ENCODE results near the gene PDE6H. TPM values are rescaled to one million over a fixed set of nuclear protein-coding genes. Genes with fewer than 3 reads are reported as not detected.

Gene PDE6H
- not detected in 2 replicates for total RNA-seq (2014; rRNA removed; shearing (Covaris generic))
- not detected in 2 replicates for polyA plus RNA-seq (2015; cell fraction: cytosol; rRNA removed)
- not detected in 2 replicates for polyA plus RNA-seq (2015; cell fraction: nucleus; rRNA removed)

DNA sequence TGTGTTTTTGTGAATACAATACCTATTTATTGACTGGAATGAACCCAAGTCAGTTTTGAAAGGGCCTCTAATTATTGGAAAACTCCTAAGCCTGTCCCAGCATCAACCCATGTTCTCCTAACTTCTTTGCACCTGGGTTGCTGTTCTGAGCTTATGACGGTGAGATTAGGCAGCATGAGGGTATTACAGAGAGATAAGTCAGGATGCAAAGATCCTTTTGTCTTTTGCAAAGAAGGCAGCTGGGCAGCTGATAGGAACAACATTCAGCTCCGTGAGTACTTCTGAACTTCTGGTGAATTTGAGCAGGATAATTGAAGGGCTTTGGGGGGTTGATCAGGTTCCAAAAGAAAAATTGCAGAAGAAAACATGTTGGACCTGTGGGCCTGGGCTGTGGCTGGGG is at the start of gene PDE6H:
TSS of gene PDE6H (plus strand) at position 227 of the 400 bp plus-strand sequence. CDS start 4,971 bp downstream, outside the sequence.
- no peak for DNase-seq (ENCODE audit: low read depth)

DNA sequence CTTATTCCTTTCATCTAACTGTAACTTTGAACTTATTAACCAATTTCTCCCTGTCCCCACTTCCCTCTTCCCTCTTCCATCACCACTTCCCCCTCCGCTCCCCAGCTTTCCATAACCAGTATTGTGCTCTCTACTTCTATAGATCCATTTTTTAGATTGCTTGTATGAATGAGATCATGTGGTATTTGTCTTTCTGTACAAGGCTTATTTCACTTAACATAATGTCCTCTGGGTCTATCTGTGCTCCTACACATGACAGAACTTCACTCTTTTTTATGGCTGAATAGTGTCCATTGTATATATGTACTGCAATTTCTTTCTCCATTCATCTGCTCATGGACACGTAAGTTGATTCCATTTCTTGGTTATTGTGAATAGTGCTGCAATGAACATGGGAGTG is 48.9 kb upstream of the PDE6H start:
- DNase-seq (ENCODE audit: low read depth), result peak; percentile 6

DNA sequence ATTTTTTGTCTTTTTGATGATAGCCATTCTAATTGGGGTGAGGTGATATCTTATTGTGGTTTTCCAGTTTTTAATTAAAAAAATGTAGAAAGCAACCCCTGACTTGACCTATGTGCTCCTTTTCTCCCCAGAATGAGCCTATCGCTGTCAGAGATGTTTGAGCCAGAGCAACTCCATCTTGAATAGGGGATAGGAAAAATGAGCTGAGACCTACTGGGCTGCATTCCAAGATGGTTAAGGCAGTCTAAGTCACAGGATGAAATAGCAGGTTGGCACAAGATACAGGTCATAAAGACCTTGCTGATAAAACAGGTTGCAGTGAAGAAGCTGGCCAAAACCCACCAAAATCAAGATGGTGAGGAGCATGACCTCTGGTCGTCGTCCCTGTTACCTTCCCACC is 48.3 kb upstream of the PDE6H start:
- no peak for DNase-seq (ENCODE audit: low read depth)

DNA sequence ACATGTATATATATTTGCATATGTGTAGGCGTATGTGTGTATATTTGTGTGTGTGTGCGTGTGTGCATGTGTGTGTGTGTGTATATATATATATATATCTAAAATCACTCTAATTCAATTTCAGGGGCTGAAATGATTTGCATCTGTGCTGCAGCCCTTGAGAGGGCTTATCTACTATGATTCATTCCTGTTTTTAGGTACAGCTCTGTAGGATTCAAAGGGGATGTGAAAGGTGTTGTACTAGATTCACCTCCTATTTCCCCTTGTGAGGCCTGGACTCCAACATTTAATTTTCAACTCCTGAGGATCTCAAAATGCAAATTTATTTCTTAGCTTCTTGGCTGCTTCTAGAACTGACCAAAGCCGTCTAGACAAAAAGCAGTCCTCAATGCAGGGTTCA is 45.6 kb upstream of the PDE6H start:
- DNase-seq (ENCODE audit: low read depth), result no peak

DNA sequence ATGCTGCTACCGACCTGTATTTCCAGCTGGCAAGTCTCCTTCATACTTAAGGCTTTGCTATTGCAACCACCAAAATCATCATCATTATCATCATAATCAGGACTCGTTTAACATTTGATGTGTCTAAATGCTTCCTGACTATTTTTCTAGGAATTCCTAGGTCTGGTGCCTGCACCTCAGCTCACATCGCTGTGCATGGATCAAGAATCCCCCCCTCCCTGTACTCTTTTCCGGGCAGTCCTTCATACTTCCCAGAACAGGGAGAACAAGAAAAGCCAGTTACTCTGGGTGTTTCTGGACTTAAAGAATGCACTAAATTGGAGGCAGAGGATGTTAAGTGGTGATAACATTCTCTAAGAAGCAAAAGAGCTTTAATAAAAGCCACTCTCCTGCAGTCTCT is 43.9 kb upstream of the PDE6H start:
- DNase-seq (ENCODE audit: low read depth), result no peak

DNA sequence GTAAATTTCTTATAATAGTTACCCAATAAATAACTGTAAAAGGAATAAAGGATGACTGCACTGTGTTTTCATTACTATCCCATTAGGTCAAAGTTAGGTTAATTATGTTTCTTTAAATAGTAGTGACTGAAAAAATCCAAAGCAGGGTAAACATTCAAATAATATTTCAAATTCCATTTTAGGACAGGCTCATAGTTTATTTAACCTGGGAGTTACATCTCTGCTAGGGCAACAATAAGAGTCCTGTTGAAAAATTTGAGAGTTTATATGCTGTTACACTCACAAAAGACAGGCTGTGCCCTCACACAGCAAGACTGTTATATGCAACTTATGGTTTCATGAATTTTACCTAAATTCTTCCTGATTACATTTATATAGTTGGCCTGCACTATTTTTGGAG is 42.5 kb upstream of the PDE6H start:
- DNase-seq (ENCODE audit: low read depth), result no peak

DNA sequence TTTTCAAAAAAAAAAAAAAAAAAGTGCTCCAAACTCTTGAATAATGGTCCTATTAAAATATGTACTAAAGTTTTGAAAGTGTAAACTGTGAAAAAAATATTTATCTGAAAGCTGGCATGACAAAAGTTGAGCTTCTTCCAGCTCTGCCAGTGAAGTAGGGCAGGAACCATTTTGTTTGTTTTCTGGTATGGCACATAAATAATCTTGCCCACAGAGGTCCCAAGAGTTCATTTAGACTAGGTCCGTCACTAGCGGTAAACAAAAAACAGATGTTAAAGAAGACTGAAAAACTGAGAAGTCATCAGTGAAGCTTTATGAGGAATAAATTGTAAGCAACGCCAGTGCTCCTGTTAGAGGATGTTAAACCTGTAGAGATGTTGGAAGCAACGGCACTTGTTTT is 41.5 kb upstream of the PDE6H start:
- DNase-seq (ENCODE audit: low read depth), result no peak

DNA sequence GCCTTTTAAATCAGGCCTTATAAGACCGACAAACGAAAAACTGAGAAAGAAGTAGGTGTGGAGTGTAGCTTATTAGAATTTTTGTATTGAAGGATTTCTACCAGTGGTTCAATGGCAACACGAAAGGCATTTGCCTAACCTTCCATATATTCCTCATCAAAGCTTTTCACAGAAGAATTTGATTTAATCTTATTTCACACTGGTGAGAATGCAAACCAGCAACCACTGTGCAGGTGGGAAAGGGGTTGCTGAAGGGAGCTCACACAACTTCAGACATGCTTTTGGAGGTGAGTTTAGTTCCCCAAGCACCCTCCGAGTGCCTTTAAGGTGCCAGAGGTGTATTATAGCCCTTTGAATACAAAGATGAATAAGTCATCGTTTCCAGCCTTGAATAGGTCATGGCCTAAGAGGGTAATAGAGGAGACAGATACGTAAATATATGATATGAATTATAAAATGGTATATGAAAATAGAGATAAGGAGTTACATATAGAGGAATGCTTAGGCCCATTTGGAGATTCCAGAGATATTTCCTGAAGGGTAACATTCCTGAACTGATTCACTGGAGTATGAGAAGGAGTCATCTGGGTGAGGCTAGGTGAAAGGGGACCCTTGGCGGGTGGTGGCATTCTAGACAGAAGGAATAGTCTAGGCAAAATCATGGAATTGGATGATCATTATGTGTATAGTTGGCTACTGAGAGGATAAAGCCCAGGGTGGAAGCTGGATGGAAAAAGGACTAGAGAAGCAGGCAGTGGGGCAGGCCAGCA is 40.9 kb upstream of the PDE6H start:
- no peak for DNase-seq (ENCODE audit: low read depth)

DNA sequence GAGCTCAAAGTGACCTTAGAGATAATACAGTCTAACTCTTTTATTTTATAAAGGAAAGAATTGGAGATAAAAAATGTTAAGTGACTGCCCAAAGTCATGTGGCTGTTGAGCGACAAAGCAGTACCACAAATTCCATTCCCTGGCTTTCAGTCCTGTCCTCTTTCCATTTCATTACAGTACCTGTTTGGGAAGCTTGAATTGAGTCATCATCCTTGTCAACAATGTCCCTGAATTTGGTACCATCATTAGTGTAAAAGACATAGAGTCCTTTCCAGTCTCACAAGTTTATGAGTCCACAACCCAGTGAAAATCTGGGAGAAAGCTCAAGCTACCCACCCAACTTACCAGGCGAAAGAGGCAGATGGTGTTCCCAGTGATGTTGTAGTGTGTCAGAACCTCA is 38.3 kb upstream of the PDE6H start:
- no peak for DNase-seq (ENCODE audit: low read depth)

DNA sequence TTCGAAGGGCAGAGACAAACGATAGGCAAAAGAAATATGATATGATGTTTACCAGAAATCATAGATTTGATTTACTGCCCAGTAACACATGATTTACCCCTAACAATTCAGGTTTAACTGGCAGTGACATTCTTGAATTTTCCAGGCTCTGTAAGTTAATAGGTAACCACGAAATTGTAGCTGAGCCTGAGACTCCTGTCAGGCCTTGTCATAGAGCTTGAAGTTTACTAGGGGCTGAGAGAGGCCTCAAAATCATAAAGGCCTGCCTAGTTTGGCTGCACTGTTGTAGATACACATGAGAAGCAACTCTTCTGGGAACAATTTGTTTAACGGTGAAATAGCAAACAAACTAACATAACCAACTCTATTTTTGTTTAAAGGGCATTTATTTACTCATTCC is 37.8 kb upstream of the PDE6H start:
- no peak for DNase-seq (ENCODE audit: low read depth)

DNA sequence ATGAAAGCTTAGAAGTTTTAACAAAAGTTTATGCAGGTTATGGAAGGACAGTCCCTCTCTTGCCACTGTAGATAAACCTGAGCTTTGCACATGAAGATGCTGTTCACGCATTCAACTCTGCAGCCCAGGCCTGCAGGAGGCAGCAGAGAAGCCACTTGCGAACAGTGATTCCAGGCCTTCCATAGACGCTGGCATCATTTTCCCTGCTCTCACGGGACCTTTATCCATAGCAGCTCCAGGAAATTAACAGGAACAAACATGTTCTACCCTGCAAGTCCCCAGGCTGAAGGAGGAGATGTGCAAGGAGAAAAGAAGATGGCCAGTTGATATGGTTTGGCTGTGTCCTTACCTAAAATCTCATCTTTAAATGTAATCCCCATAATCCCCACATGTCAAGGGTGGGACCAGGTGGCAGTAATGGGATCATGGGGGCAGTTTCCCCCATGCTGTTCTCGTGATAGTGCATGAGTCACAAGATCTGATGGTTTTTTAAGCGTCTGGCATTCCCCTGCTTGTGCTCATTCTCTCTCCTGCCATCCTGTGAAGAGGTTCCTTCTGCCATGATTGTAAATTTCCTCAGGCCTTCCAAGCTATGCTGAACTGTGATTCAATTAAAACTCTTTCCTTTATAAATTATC is 36.5 kb upstream of the PDE6H start:
- DNase-seq (ENCODE audit: low read depth), result peak; percentile 21

DNA sequence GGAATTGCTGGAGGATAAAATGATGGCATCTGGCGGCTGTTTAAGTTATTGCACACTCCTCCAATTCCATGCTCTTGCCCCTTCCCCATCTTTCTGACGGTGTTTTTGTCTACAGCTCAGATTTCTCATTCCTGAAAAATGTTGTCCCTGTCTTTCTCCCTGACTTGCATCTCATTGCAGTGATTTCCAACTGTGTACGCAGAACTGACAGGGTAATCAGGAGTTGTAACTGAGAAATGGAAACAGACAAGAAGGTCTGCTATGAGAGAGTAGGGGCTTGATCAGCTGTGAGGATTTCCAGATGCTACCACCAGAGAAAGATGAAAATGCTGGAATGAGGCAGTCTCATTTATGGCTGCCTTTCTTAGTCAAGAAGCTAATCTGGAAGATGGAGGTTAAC is 35.8 kb upstream of the PDE6H start:
- no peak for DNase-seq (ENCODE audit: low read depth)

DNA sequence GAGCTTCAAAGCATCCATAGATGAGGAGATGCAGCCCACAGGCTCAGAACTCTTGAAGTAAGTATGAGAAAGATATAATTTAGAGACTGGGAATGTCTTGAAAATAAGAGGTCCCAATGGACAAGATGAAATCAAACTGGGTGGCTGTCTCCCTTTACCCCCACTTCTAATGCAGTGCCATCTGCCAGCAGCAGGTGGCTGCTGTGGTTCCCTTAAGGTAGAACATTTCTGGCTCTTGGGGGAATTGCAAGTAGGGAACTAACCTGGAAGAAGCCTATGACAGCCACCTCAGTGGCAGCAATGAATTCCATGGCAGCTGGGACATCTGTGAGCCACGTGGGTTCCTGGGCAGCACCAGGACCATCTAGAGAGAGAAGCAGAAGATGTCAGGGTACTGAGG is 35.2 kb upstream of the PDE6H start:
- DNase-seq (ENCODE audit: low read depth), result no peak

DNA sequence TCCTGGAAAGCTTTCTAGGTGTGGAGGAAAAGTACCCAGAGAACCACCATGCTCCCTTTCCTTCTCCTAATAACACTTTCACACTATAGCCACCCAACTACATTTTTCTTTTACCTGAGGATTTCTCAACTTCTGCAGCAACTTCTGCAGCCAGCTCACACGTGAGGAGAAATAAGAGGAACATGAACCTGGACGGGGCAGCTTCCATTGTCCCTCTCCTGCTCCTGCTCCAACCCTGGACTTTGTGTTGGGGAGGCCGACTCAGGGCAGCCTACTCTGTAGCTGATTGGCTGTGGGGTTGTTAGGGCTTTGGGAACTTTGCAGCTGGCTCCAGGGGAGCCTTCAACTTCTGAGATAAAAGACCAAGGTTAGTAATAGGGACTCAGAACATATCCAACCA is 34.5 kb upstream of the PDE6H start, which contains the start of gene ERP27:
TSS of gene ERP27 (minus strand) at position 237 of the 400 bp plus-strand sequence. CDS start at position 208, 29 bp downstream.
- no peak for DNase-seq (ENCODE audit: low read depth)

DNA sequence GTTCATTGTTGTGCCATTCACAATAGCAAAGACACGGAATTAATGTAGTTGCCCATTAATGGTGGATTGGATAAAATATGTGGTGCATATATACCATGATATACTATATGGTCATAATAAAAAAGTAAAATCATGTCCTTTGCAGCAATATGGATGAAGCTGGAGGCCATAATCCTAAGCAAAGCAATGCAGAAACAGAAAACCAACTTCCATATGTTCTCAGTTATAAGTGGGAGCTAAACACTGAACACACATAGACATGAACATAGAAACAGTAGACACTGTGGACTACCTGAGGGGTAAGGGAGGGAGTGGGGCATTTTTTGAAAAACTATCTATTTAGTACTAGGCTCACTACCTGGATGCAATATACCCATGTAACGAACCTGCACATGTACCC is 31.5 kb upstream of the PDE6H start:
- no peak for DNase-seq (ENCODE audit: low read depth)

DNA sequence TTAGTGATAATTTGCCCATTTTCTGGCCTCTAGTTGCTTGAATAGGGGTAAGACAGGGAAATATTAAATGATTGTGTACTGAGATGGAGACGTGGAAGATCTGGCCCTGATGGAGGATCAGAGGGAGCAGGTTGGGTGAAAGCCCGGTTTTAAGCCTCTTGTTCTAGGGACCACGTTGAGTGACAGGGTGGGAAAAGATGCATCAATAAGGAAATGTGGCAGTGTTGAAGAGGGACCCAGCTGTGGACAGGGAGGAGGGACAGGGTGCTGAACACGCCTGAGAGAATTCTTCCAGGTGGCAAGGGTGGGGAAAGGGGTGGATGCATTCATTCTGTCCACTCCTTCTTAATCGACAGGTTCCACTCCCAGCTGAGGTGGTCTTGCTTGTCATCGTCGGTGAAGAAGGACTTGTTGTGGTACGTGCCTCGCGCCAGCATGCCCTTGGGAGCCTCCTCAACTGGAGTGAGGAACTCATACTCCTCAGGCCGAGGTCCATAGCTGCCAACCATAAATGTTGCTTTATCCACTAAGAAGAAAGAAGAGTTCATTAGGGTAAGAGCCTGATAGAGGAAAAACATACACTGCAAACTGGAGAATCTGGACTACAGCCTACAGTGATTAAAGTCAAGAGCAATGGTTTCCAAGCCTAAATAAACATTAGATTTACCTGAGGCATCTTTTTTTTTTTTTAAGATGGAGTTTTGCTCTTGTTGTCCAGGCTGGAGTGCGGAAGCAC is 30.5 kb upstream of the PDE6H start:
- no peak for DNase-seq (ENCODE audit: low read depth)

DNA sequence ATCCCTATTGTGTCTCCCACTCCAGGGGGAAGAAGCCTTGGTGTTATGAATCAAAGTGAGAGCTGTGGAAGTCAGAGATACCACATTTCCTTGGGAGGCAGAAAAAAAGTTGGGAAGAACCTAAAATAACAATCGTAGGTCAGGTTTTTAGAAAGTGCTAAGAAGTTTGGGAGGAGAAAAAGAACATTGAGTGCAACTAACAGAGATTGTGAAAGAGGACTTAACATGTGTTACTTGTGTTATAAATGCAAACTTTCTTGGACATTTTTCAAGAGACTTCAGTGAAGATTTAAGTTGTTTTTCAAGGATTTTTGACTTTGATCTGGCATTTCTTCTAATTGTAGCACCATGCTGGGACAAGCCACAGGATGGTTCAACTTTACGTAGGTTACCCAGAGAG is 26.7 kb upstream of the PDE6H start:
- DNase-seq (ENCODE audit: low read depth), result no peak

DNA sequence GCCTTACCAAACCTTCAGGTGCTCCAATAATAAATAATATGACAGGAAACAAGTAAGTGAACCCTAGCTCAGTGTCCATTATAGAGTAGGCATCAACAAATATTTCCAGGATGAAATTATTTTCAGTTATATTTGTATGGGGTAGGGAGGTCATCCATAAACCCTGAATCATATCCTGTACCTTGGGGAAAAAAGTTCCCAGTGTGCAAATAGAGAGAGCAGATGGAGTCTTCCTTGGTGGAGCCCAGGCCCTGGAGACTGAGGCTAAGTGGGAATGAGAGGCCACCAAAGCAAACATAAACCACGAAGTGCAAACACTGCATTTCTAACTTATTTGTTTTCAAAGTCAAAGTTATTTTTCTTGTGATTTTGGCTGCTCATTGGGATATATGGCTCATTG is 26.0 kb upstream of the PDE6H start:
- peak; percentile 18 for DNase-seq (ENCODE audit: low read depth)

DNA sequence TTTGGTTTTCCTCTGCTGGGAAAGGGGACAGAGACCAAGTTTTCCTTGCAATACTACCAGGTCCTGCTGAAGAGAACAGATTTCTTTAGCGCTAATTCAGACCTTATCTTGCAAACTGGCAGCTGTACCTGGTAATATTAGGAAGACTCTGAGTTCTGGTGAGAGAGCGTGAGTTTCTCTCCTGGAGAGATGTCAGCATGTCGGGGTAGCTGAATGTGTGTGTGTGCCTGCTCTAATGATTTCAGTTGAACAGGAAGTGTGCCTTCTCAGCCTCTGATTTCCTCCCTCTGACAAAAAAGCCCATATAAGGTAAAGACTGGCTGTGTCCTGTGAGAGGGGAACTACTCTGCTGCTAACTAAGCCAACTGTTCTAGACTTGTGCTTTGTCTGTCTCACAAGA is 24.2 kb upstream of the PDE6H start:
- DNase-seq (ENCODE audit: low read depth), result peak; percentile 78

DNA sequence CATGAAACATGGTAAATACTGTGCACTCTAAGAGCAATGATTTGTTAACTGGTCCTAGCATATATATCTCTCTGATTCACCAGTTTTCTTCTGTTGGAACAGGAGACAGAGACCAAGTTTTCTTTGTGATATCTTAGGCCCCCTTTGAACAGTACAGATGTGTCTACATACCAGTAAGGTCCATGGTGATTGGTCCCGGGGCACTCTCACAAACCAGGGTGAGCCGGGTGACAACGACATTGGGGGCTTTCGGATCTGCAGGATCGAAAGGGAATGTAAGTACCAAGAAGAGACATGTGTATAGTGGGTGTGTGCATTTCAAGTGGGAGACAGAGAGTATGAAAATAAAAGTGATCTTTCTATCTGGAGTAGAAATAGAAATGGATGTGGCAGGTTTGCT is 23.2 kb upstream of the PDE6H start:
- no peak for DNase-seq (ENCODE audit: low read depth)

DNA sequence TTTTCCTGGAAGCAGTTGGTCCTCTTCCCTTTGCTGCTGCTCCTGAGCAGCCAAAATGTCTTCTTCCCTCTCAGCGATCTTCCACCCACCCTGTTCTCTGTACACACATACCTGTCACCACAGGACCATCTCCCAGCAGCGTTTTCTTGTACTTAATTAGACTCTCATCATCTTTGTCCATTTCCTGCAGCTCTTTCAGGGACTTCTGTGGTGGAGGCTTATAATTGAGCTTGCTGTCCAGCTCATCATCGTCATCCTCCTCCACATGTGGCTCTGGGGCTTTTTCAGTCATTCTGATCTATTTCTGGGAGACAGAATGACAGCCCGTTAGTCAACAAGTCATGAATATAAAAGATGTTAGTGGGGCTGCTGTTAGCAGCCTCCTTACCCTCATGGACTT is 22.4 kb upstream of the PDE6H start:
- DNase-seq (ENCODE audit: low read depth), result no peak

All from HT1080 (cell line).